Measurements from ENCODE around the gene BLOC1S3. TPM values are rescaled to one million over a fixed set of nuclear protein-coding genes. Genes with fewer than 3 reads are reported as not detected.
A peak's percentile ranks its signal among the peaks of the same experiment; 100 is the strongest.

Gene BLOC1S3
- total and polyA plus RNA-seq, 9 donors = 1.8 to 8.4 (median 7.2) TPM

GRCh38 chr19:45171211-45171623 lies 7.4 kb upstream of the BLOC1S3 start:
- 60% methylated on average over 3 of the region's 7 CpGs for WGBS (ENCODE audit: insufficient coverage)
- Histone ChIP-seq H3K4me3 (ENCODE audit: low read length) (no peak overlapping the region), H3K27ac (ENCODE audit: low read length) (no peak overlapping the region), H3K36me3 (ENCODE audit: control insufficient read depth, insufficient read depth, low read length) (no peaks in the 10 kb centered on the region), H3K9me3 (replicated peaks; ENCODE audit: control insufficient read depth, low read depth, low read length) (no peaks in the 10 kb centered on the region), H3K27me3 (ENCODE audit: control insufficient read depth, insufficient read depth, low read length) (no peaks in the 10 kb centered on the region), H3K4me1 (ENCODE audit: control insufficient read depth, insufficient read depth, low read length) (peaks cover 11% of the 10 kb centered on the region)
- no peak for DNase-seq

- Histone ChIP-seq H3K36me3 (ENCODE audit: control insufficient read depth, insufficient read depth, low read length) (no peaks in the 10 kb centered on the region), H3K27ac (ENCODE audit: low read length) (no peak overlapping the region), H3K4me1 (ENCODE audit: control insufficient read depth, insufficient read depth, low read length) (peaks cover 10% of the 10 kb centered on the region), H3K4me3 (ENCODE audit: low read length) (no peak overlapping the region), H3K9me3 (replicated peaks; ENCODE audit: control insufficient read depth, low read depth, low read length) (no peaks in the 10 kb centered on the region), H3K27me3 (ENCODE audit: control insufficient read depth, insufficient read depth, low read length) (no peaks in the 10 kb centered on the region)
- DNase-seq = no peak
- WGBS (ENCODE audit: insufficient coverage) = 77% methylated on average over 3 of the region's 4 CpGs
Observed at GRCh38 chr19:45172173-45172572, 6.4 kb upstream of the BLOC1S3 start.

DNA sequence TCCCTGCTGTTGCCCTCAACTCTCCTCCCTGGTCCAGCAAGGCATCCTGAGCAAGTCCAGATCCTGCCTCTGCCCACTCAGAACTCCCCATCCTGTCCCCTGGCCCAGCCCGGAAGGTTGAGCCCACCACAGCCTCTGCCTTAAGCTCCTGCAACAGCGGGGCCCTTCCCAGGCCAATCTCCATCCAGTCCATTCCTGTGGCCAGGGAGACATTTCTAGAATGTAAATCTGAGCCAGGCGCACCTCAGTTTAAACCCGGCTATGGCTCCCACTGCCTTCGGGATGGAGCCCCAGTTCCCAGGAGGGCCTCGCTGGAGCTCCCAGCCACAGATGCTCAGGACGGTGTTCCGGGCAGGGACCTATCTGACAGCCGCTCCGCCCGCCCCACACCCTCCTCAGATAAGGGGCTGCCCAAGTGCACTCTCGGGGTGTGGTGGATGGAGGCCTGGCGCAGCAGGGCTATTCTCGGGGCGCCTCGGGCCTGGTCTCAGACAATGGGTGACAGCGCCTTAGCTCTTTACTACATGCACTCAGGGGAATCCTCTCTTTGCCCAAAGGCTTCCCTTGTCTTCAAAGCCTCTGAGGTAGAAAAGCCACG lies 5.9 kb upstream of the BLOC1S3 start:
- Histone ChIP-seq H3K27me3 (ENCODE audit: control insufficient read depth, insufficient read depth, low read length) (no peaks in the 10 kb centered on the region), H3K27ac (ENCODE audit: low read length) (no peak overlapping the region), H3K4me3 (ENCODE audit: low read length) (no peak overlapping the region), H3K4me1 (ENCODE audit: control insufficient read depth, insufficient read depth, low read length) (peaks cover 14% of the 10 kb centered on the region), H3K36me3 (ENCODE audit: control insufficient read depth, insufficient read depth, low read length) (no peaks in the 10 kb centered on the region), H3K9me3 (replicated peaks; ENCODE audit: control insufficient read depth, low read depth, low read length) (no peaks in the 10 kb centered on the region)
- WGBS (ENCODE audit: insufficient coverage) = 87% methylated on average over 11 of the region's 18 CpGs
- DNase-seq = no peak

- WGBS (ENCODE audit: insufficient coverage) = 71% methylated on average over 8 of the region's 12 CpGs
- DNase-seq = peak; percentile 0
- Histone ChIP-seq H3K4me1 (ENCODE audit: control insufficient read depth, insufficient read depth, low read length) (peaks cover 14% of the 10 kb centered on the region), H3K36me3 (ENCODE audit: control insufficient read depth, insufficient read depth, low read length) (no peaks in the 10 kb centered on the region), H3K9me3 (replicated peaks; ENCODE audit: control insufficient read depth, low read depth, low read length) (no peaks in the 10 kb centered on the region), H3K4me3 (ENCODE audit: low read length) (no peak overlapping the region), H3K27ac (ENCODE audit: low read length) (no peak overlapping the region), H3K27me3 (ENCODE audit: control insufficient read depth, insufficient read depth, low read length) (no peaks in the 10 kb centered on the region)
Observed at GRCh38 chr19:45173816-45174215, 4.8 kb upstream of the BLOC1S3 start.

DNA sequence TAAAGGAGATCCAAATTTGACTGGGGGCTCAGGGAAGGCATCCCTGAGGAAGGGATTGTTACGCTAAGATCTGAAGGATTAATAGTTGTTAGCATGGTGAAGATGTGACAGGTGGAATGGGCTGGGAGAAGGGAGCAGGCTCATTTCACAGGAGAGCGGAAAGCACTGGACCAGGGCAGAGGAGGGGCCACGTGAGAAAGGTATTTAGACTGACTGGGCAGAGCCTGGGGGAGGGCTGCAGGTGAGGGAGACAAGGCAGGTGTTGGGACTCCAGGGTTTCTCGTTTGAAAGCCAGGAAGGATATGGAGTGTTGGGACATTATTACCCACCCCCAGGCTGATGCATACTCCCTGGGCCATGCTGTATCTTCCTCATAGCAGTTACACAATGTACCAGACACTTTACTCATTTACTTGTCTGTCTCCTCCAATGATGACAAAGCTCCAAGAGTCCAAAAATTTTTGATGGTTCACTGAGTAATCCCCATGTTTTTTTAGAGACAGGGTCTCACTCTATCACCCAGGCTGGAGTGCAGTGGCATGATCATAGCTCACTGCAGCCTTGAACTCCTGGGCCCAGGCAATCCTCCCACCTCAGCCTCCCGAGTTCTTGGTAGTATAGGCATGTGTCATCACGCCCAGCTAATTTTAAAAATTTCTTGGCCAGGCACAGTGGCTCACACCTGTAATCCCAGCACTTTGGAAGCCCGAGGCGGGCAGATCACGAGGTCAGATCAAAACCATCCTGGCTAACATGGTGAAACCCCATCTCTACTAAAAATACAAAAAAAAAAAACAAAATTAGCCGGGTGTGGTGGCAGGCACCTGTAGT lies 2.9 kb upstream of the BLOC1S3 start:
- H3K27ac ChIP-seq (ENCODE audit: low read length) = no peak overlapping the region
- H3K9me3 ChIP-seq (replicated peaks; ENCODE audit: control insufficient read depth, low read depth, low read length) = no peaks in the 10 kb centered on the region
- 83% methylated on average over 3 of the region's 10 CpGs for whole genome bisulfite sequencing (ENCODE audit: insufficient coverage)
- H3K36me3 ChIP-seq (ENCODE audit: control insufficient read depth, insufficient read depth, low read length) = no peaks in the 10 kb centered on the region
- H3K27me3 ChIP-seq (ENCODE audit: control insufficient read depth, insufficient read depth, low read length) = no peaks in the 10 kb centered on the region
- DNase-seq = no peak
- no peak overlapping the region for H3K4me3 ChIP-seq (ENCODE audit: low read length)
- H3K4me1 ChIP-seq (ENCODE audit: control insufficient read depth, insufficient read depth, low read length) = peaks cover 20% of the 10 kb centered on the region

DNA sequence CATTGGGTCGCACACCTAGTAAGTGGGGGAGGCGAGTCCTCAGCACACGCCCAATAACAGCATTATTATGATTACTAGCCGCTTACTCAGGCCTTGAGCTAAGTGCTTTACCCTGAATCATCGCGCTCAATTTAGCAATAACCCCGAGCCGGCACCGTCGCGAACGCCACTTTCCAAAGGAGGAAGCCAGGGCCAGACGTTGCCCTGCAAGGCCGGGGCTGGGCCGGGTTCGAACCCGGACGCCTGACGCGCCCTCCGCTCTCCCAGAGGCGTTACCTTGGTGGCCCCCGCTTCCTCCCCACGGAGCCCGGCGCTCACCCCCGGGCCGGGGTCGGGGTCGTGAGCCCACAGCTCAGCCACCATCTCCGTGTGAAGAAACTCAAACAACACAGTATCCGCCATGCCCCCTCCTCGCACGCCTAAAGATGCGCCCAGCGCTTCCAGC lies 745 bp upstream of the BLOC1S3 start, which contains the start of gene TRAPPC6A:
TRAPPC6A (minus strand) TSS at position 421 of the 445 bp plus-strand sequence; CDS start at position 402, 19 bp downstream.
- Histone ChIP-seq H3K4me1 (ENCODE audit: control insufficient read depth, insufficient read depth, low read length) (peaks cover 16% of the 10 kb centered on the region), H3K27ac (ENCODE audit: low read length) (peak within 1 kb of the TSS; percentile 96), H3K9me3 (replicated peaks; ENCODE audit: control insufficient read depth, low read depth, low read length) (no peaks in the 10 kb centered on the region), H3K36me3 (ENCODE audit: control insufficient read depth, insufficient read depth, low read length) (peaks cover 11% of the 10 kb centered on the region), H3K4me3 (ENCODE audit: low read length) (peak within 1 kb of the TSS; percentile 97), H3K27me3 (ENCODE audit: control insufficient read depth, insufficient read depth, low read length) (no peaks in the 10 kb centered on the region)
- no peak for DNase-seq
- WGBS (ENCODE audit: insufficient coverage) = 0% methylated on average over 36 of the region's 36 CpGs

DNA sequence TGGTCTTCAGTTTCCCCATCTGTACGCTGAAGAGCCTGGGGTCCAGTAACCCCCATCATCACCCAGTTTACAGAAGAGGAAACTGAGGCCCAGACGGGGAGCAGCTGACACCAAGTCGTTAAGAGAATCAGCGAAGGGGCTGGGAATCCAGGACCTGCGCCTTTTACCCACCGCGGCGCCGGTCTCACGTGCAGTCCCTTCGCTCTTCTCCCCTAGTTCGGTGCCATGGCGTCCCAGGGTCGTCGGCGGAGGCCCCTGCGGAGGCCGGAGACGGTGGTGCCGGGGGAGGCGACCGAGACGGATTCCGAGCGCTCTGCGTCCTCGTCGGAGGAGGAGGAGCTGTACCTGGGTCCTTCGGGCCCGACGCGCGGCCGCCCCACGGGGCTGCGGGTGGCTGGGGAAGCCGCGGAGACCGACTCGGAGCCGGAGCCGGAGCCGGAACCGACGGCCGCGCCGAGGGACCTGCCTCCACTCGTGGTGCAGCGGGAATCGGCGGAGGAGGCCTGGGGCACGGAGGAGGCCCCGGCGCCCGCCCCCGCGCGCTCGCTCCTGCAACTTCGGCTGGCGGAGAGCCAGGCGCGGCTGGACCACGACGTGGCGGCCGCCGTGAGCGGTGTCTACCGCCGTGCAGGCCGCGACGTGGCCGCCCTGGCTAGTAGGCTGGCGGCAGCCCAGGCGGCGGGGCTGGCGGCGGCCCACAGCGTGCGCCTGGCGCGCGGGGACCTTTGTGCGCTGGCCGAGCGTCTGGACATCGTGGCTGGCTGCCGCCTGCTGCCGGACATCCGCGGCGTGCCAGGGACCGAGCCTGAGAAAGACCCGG lies 698 bp downstream of the BLOC1S3 start:
- H3K4me1 ChIP-seq (ENCODE audit: control insufficient read depth, insufficient read depth, low read length) = peaks cover 16% of the 10 kb centered on the region
- WGBS (ENCODE audit: insufficient coverage) = under 1% methylated on average over 97 of the region's 97 CpGs
- H3K9me3 ChIP-seq (replicated peaks; ENCODE audit: control insufficient read depth, low read depth, low read length) = no peaks in the 10 kb centered on the region
- peak overlapping the region; percentile 88 for H3K27ac ChIP-seq (ENCODE audit: low read length)
- no peaks in the 10 kb centered on the region for H3K27me3 ChIP-seq (ENCODE audit: control insufficient read depth, insufficient read depth, low read length)
- peaks cover 11% of the 10 kb centered on the region for H3K36me3 ChIP-seq (ENCODE audit: control insufficient read depth, insufficient read depth, low read length)
- peak; percentile 34 for DNase-seq
- peak overlapping the region; percentile 70 for H3K4me3 ChIP-seq (ENCODE audit: low read length)

DNA sequence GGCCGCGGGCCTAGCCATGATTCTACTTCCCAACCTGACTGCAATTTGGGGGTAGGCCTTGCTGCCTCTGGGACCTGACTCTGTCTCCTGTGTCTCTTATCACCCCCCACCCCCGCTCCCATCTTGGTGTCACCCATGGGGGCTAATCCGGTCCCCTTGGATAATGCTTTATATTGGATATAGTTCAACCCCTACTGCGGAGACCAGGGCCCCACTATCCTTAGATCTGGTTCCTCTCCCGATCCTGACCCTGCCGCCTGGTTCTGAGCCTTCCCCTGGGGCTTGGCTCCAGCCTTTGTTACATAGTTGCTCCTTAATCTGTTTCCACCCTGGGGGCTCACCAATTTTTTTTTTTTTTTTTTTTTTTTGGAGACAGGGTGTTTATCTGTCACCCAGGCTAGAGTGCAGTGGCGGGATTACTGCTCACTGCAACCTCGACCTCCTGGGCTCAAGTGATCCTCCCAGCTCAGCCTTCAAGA lies 1.3 kb downstream of the BLOC1S3 start:
- WGBS (ENCODE audit: insufficient coverage) = 34% methylated on average over 3 of the region's 9 CpGs
- Histone ChIP-seq H3K4me3 (ENCODE audit: low read length) (peak overlapping the region; percentile 34), H3K36me3 (ENCODE audit: control insufficient read depth, insufficient read depth, low read length) (peaks cover 11% of the 10 kb centered on the region), H3K27me3 (ENCODE audit: control insufficient read depth, insufficient read depth, low read length) (no peaks in the 10 kb centered on the region), H3K9me3 (replicated peaks; ENCODE audit: control insufficient read depth, low read depth, low read length) (no peaks in the 10 kb centered on the region), H3K27ac (ENCODE audit: low read length) (peak overlapping the region; percentile 1), H3K4me1 (ENCODE audit: control insufficient read depth, insufficient read depth, low read length) (peaks cover 16% of the 10 kb centered on the region)
- no peak for DNase-seq

DNA sequence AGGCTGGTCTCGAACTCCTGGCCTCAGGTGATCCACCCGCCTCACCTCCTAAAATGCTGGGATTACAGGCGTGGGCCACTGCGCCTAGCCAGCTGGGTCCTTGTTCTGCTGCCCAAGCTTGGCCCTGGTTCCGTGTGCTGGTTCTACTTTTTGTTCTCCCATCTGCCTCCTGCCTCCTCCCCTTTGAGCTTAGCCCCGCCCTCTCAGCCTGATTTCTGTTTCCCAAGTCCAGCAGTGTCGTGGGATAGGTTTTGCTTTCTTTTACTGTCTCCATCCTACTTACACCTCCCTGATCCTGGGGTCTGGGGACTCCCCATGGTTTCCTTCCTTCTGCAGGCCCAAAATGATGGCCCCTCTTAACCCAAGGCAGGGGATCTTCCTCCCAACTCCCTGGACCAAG lies 2.4 kb downstream of the BLOC1S3 start:
- no peak for DNase-seq
- Histone ChIP-seq H3K36me3 (ENCODE audit: control insufficient read depth, insufficient read depth, low read length) (peaks cover 11% of the 10 kb centered on the region), H3K27ac (ENCODE audit: low read length) (no peak overlapping the region), H3K9me3 (replicated peaks; ENCODE audit: control insufficient read depth, low read depth, low read length) (no peaks in the 10 kb centered on the region), H3K4me1 (ENCODE audit: control insufficient read depth, insufficient read depth, low read length) (peaks cover 16% of the 10 kb centered on the region), H3K4me3 (ENCODE audit: low read length) (no peak overlapping the region), H3K27me3 (ENCODE audit: control insufficient read depth, insufficient read depth, low read length) (no peaks in the 10 kb centered on the region)
- 89% methylated on average over 5 of the region's 7 CpGs for WGBS (ENCODE audit: insufficient coverage)

- WGBS (ENCODE audit: insufficient coverage) = 87% methylated on average over 4 of the region's 4 CpGs
- Histone ChIP-seq H3K36me3 (ENCODE audit: control insufficient read depth, insufficient read depth, low read length) (peaks cover 11% of the 10 kb centered on the region), H3K27ac (ENCODE audit: low read length) (no peak overlapping the region), H3K4me1 (ENCODE audit: control insufficient read depth, insufficient read depth, low read length) (peaks cover 10% of the 10 kb centered on the region), H3K9me3 (replicated peaks; ENCODE audit: control insufficient read depth, low read depth, low read length) (no peaks in the 10 kb centered on the region), H3K27me3 (ENCODE audit: control insufficient read depth, insufficient read depth, low read length) (no peaks in the 10 kb centered on the region), H3K4me3 (ENCODE audit: low read length) (no peak overlapping the region)
- no peak for DNase-seq
Observed at GRCh38 chr19:45182758-45183157, 4.2 kb downstream of the BLOC1S3 start.
